ENCODE data around the gene LDHB.
"Not testable (repeated sequence)": the region's sequence is repeated elsewhere in the genome, so short reads cannot be mapped to it uniquely, and the experiment has no call there.

The LDHB gene

GRCh38 chr12:21661396-21662093 is 3.9 kb upstream of the LDHB start:
- not testable (repeated sequence) for DNase-seq

GRCh38 chr12:21659383-21659782 is 1.7 kb upstream of the LDHB start:
- DNase-seq: no peak

GRCh38 chr12:21656905-21657325 is 727 bp downstream of the LDHB start:
- DNase-seq: no peak

GRCh38 chr12:21655591-21655990 is 2.1 kb downstream of the LDHB start:
- no peak for DNase-seq

GRCh38 chr12:21651821-21652220 is 5.8 kb downstream of the LDHB start:
- DNase-seq: no peak

GRCh38 chr12:21650997-21651396 is 6.6 kb downstream of the LDHB start:
- DNase-seq: no peak

GRCh38 chr12:21649034-21649433 is 8.6 kb downstream of the LDHB start:
- no peak for DNase-seq

GRCh38 chr12:21648378-21648777 is 9.3 kb downstream of the LDHB start:
- no peak for DNase-seq

- no peak for DNase-seq
These were observed 10.5 kb downstream of the LDHB start for GRCh38 chr12:21647179-21647578.

- DNase-seq: not testable (repeated sequence)
These were observed 12.6 kb downstream of the LDHB start for GRCh38 chr12:21645041-21645500.

GRCh38 chr12:21644516-21644915 is 13.1 kb downstream of the LDHB start:
- DNase-seq: no peak

GRCh38 chr12:21643758-21644157 is 13.9 kb downstream of the LDHB start:
- DNase-seq: no peak

GRCh38 chr12:21642707-21643389 is 14.8 kb downstream of the LDHB start:
- DNase-seq: no peak

- no peak for DNase-seq
These were observed 19.4 kb downstream of the LDHB start for GRCh38 chr12:21638054-21638891.

- no peak for DNase-seq
These were observed 23.4 kb downstream of the LDHB start for GRCh38 chr12:21634245-21634644.

- no peak for DNase-seq
These were observed 26.3 kb downstream of the LDHB start for GRCh38 chr12:21631367-21631766.

- DNase-seq: no peak
These were observed 29.7 kb downstream of the LDHB start for GRCh38 chr12:21627924-21628323.

GRCh38 chr12:21618566-21618965 is 39.1 kb downstream of the LDHB start:
- DNase-seq: no peak

- no peak for DNase-seq
These were observed 40.6 kb downstream of the LDHB start for GRCh38 chr12:21617030-21617429.

- DNase-seq: no peak
These were observed 42.2 kb downstream of the LDHB start for GRCh38 chr12:21615431-21615830.

GRCh38 chr12:21614506-21614905 is 43.1 kb downstream of the LDHB start:
- no peak for DNase-seq

- no peak for DNase-seq
These were observed 43.7 kb downstream of the LDHB start for GRCh38 chr12:21613931-21614330.

GRCh38 chr12:21608196-21608595 is 49.4 kb downstream of the LDHB start:
- DNase-seq: no peak

- DNase-seq: no peak
These were observed 49.9 kb downstream of the LDHB start for GRCh38 chr12:21607701-21608100.

All from right hindlimb (tissue), 1 donor.